ENCODE data around the gene RTKN2.

DNA sequence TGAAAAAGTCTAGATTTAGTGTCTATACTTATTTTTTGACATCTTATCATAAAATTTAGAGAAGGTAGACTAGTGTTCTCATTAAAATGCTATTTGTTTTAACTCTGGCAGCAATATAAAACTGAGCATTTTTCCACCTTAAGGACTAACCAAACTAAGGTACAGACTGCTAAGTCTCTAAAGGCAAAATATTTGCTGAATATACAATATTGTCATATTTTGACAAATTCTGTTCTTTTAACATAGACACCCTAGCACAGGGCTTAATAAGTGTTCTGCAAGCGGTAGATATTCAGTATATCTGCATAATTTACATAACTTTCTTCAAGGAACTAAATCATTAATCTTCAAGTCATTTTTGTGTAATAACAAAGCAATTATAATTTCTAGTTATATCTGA lies 8.6 kb downstream of the RTKN2 start:
- TF ChIP-seq CTCF (IDR thresholded peaks at IDR 0.05; ENCODE audit: low read depth, low read length, poor library complexity, severe bottlenecking), result no peak
- TF ChIP-seq EZH2phosphoT487 (IDR thresholded peaks at IDR 0.05; ENCODE audit: borderline replicate concordance, low read length), result no peak
